ENCODE measurements around the gene FITM1.

DNA sequence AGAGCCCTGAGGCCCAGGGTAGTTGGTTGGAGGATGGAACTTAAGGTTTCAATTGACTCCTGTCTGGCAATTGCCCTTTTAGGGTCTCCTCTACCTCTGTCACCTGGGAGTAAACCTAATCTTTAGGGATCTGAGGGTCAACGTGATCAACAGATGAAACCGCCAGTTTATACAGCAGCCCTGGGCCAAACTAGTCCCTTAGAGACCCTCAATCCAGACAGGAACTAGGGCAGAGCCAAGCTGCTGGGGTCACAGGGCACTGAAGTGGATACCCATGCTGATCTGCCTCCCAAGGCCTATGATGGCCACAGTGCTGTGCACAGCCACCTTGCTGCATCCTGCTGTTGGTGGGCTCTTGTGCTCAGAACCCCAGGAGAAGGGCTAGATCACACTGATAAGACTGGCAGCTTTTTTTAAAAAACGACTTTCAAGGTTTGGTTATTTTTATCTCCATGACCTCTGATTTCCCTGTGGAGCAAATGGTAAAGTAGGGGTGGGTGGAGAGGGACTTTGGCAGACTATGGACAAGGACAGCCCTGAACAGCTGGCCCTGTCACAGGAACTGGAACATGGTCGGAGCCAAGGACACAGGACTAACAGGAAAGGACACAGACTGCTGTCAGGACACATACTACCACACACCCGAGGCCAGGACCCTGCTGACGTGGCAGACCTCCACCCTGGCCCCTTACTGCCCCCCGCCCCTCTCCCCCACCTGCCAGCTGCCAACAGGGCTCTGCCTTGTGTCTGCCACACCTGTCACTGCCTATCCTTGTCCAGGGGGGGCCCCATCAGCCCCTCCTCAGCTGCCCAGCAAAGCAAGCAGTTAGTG lies 474 bp downstream of the FITM1 start:
- TF ChIP-seq FOXM1 (IDR thresholded peaks at IDR 0.05; ENCODE audit: borderline replicate concordance), result no peak
- TF ChIP-seq SUZ12 (IDR thresholded peaks at IDR 0.05), result no peak
